ES-I3 (cell line): ENCODE measurements around the gene MRPS22.

Experiments
- H3K36me3 ChIP-seq: 2 replicates; pipeline ENCODE4 v1.6.1; 2013; ENCODE audit warnings: mild to moderate bottlenecking, low read length, control low read depth, moderate library complexity; ENCODE audit not compliant: insufficient read depth
- H3K4me1 ChIP-seq: 2 replicates; pipeline ENCODE4 v1.6.1; 2013; ENCODE audit warnings: mild to moderate bottlenecking, control low read depth, low read length; ENCODE audit not compliant: insufficient read depth
- H3K9ac ChIP-seq: 2 replicates; pipeline ENCODE4 v1.6.1; 2013; ENCODE audit warnings: low read depth, mild to moderate bottlenecking, low read length, moderate library complexity
- H3K9me3 ChIP-seq: 2 replicates; pipeline ENCODE4 v1.6.1; 2013; ENCODE audit warnings: mild to moderate bottlenecking, low read length, moderate library complexity; ENCODE audit not compliant: control insufficient read depth, insufficient read depth

MRPS22 gene

GRCh38 chr3:139307072-139307491 is 36.7 kb upstream of the MRPS22 start:
- H3K4me1 ChIP-seq: peaks cover 19% of the 10 kb centered on the region; the same call in 1 of the 2 replicates
- H3K9me3 ChIP-seq: no peaks in the 10 kb centered on the region
- H3K9ac ChIP-seq: no peak overlapping the region
- no peaks in the 10 kb centered on the region for H3K36me3 ChIP-seq

GRCh38 chr3:139307601-139308555 is 35.9 kb upstream of the MRPS22 start:
- peaks cover 14% of the 10 kb centered on the region; the same call in 1 of the 2 replicates for H3K4me1 ChIP-seq
- no peak overlapping the region for H3K9ac ChIP-seq
- no peaks in the 10 kb centered on the region for H3K36me3 ChIP-seq
- H3K9me3 ChIP-seq: no peaks in the 10 kb centered on the region

- H3K36me3 ChIP-seq: no peaks in the 10 kb centered on the region
- H3K4me1 ChIP-seq: peaks cover 14% of the 10 kb centered on the region; the same call in 1 of the 2 replicates
- H3K9me3 ChIP-seq: no peaks in the 10 kb centered on the region
- no peak overlapping the region for H3K9ac ChIP-seq
These were observed 35.3 kb upstream of the MRPS22 start for GRCh38 chr3:139308560-139308959.

GRCh38 chr3:139309061-139309591 is 34.7 kb upstream of the MRPS22 start:
- Histone ChIP-seq H3K36me3 (no peaks in the 10 kb centered on the region), H3K9me3 (no peaks in the 10 kb centered on the region), H3K9ac (no peak overlapping the region), H3K4me1 (peaks cover 14% of the 10 kb centered on the region; the same call in 1 of the 2 replicates)

- peaks cover 14% of the 10 kb centered on the region; the same call in 1 of the 2 replicates for H3K4me1 ChIP-seq
- H3K9ac ChIP-seq: no peak overlapping the region
- no peaks in the 10 kb centered on the region for H3K36me3 ChIP-seq
- H3K9me3 ChIP-seq: no peaks in the 10 kb centered on the region
These were observed 33.9 kb upstream of the MRPS22 start for GRCh38 chr3:139309880-139310279.

- Histone ChIP-seq H3K9ac (no peak overlapping the region), H3K4me1 (peaks cover 14% of the 10 kb centered on the region; the same call in 1 of the 2 replicates), H3K36me3 (no peaks in the 10 kb centered on the region), H3K9me3 (no peaks in the 10 kb centered on the region)
These were observed 33.3 kb upstream of the MRPS22 start for GRCh38 chr3:139310474-139310933.

- H3K9me3 ChIP-seq: no peaks in the 10 kb centered on the region
- H3K9ac ChIP-seq: no peak overlapping the region
- peaks cover 14% of the 10 kb centered on the region; the same call in 1 of the 2 replicates for H3K4me1 ChIP-seq
- H3K36me3 ChIP-seq: no peaks in the 10 kb centered on the region
These were observed 32.3 kb upstream of the MRPS22 start for GRCh38 chr3:139311557-139311956.

GRCh38 chr3:139312416-139312815 is 31.4 kb upstream of the MRPS22 start:
- H3K9ac ChIP-seq: no peak overlapping the region

GRCh38 chr3:139312959-139313358 is 30.9 kb upstream of the MRPS22 start:
- no peak overlapping the region for H3K9ac ChIP-seq
- no peaks in the 10 kb centered on the region for H3K9me3 ChIP-seq
- H3K4me1 ChIP-seq: peaks cover 14% of the 10 kb centered on the region; the same call in 1 of the 2 replicates
- H3K36me3 ChIP-seq: no peaks in the 10 kb centered on the region

More at GRCh38 chr3:139312416-139312815, 31.4 kb upstream of the MRPS22 start:
- Histone ChIP-seq H3K9me3 (no peaks in the 10 kb centered on the region), H3K36me3 (no peaks in the 10 kb centered on the region), H3K4me1 (peaks cover 14% of the 10 kb centered on the region; the same call in 1 of the 2 replicates)

- Histone ChIP-seq H3K36me3 (no peaks in the 10 kb centered on the region), H3K9me3 (no peaks in the 10 kb centered on the region), H3K4me1 (peaks cover 9% of the 10 kb centered on the region; the same call in 1 of the 2 replicates)
These were observed 29.9 kb upstream of the MRPS22 start for GRCh38 chr3:139313921-139314320.

GRCh38 chr3:139317215-139317614 is 26.6 kb upstream of the MRPS22 start:
- Histone ChIP-seq H3K36me3 (no peaks in the 10 kb centered on the region), H3K4me1 (peaks cover 8% of the 10 kb centered on the region), H3K9ac (no peak overlapping the region), H3K9me3 (no peaks in the 10 kb centered on the region)

More at GRCh38 chr3:139313921-139314320, 29.9 kb upstream of the MRPS22 start:
- no peak overlapping the region for H3K9ac ChIP-seq

- H3K36me3 ChIP-seq: no peaks in the 10 kb centered on the region
- H3K9me3 ChIP-seq: no peaks in the 10 kb centered on the region
- no peak overlapping the region for H3K9ac ChIP-seq
- H3K4me1 ChIP-seq: peaks cover 8% of the 10 kb centered on the region
These were observed 26.0 kb upstream of the MRPS22 start for GRCh38 chr3:139317660-139318430.

- no peaks in the 10 kb centered on the region for H3K9me3 ChIP-seq
- no peak overlapping the region for H3K9ac ChIP-seq
- H3K4me1 ChIP-seq: peaks cover 8% of the 10 kb centered on the region; the same call in 1 of the 2 replicates
- H3K36me3 ChIP-seq: no peaks in the 10 kb centered on the region
These were observed 25.4 kb upstream of the MRPS22 start for GRCh38 chr3:139318431-139318816.

GRCh38 chr3:139318826-139319225 is 25.0 kb upstream of the MRPS22 start:
- peaks cover 8% of the 10 kb centered on the region; the same call in 1 of the 2 replicates for H3K4me1 ChIP-seq
- H3K36me3 ChIP-seq: no peaks in the 10 kb centered on the region
- no peaks in the 10 kb centered on the region for H3K9me3 ChIP-seq
- H3K9ac ChIP-seq: no peak overlapping the region
